ENCODE measurements around the gene PVALB.

PVALB gene

DNA sequence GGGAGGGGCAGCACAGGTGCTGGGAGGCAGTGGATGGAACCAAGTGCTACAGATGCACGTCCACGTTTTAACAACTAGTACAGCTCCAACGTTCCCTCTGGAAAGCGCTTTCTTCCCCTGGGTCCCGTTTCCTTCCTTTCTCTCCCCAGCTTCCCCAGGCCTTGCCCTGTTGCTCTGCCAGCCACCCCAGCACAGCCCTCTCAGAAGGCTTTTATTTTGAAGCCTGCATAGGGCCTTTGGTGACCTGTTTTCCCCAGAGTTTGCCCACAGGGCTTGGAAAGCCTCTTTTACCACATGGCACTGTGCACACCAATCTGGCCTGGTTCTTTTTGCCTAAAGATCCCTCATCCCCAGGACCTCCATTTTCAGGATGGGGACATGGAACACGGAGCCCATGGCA is 30.1 kb upstream of the PVALB start:
- in situ Hi-C loops (cut with MboI; ENCODE audit: low sequenced_read_pairs): no loop called here

GRCh38 chr22:36846271-36846670 is 29.4 kb upstream of the PVALB start:
- in situ Hi-C loops (cut with MboI; ENCODE audit: low sequenced_read_pairs): no loop called here

GRCh38 chr22:36840106-36840505 is 23.3 kb upstream of the PVALB start:
- in situ Hi-C loops (cut with MboI; ENCODE audit: low sequenced_read_pairs): no loop called here

- in situ Hi-C loops (cut with MboI; ENCODE audit: low sequenced_read_pairs): no loop called here
These were observed 22.7 kb upstream of the PVALB start for GRCh38 chr22:36839356-36840073.

- in situ Hi-C loops (cut with MboI; ENCODE audit: low sequenced_read_pairs): no loop called here
These were observed 21.5 kb upstream of the PVALB start for GRCh38 chr22:36838119-36839030.

DNA sequence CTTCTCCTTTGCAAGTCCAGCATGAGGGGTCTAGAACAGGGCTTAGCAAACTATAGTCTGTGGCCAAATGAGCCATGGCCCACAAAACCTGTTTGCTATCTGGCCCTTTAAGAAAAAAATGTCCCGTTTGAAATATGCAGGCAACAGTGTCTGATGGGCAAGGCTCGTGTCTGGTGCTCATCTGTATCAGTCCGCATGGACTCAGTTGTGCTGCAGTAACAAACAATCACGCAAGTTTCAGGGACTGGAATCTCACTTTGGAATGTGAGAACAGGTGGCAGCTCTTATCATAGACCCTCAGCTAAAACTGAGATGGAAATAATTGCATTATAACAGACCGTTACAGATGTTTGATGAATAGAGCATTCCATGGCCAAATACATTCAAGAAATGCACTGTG is 19.1 kb upstream of the PVALB start:
- in situ Hi-C loops (cut with MboI; ENCODE audit: low sequenced_read_pairs): no loop called here

DNA sequence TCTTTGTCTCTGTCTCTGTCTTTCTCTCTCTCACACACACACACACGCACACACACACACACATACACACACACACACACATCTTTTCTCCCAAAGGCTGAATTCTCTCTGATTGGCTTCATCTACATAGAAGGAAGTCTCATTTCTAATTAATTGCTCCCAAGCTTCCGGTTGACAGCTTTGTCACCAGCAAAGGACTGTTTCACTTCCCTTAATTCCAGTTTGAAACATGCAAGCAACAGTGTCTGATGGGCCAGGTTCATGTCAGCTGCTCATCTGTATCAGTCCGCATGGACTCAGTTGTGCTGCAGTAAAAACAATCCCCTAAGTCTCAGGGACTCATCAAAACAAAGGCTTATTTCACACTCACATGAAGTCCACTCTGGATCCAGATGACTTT is 16.2 kb upstream of the PVALB start:
- in situ Hi-C loops (cut with MboI; ENCODE audit: low sequenced_read_pairs): no loop called here

DNA sequence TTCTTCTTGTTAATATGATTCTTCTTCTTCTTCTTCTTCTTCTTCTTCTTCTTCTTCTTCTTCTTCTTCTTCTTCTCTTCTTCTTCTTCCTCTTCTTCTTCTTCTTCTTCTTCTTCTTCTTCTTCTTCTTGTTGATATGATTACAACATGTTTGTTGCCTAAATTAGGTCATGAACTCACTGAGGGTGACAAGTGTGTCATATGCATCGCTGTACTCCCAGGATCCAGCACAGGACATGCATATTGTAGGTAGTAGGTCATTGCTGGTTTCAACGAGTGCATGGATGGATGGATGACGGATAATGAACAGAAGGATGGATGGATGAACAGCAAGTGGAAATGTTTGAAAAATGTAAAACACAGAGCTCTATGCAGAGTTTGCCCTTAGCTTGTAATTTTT is 14.9 kb upstream of the PVALB start:
- in situ Hi-C loops (cut with MboI; ENCODE audit: low sequenced_read_pairs): no loop called here

- in situ Hi-C loops (cut with MboI; ENCODE audit: low sequenced_read_pairs): no loop called here
These were observed 14.4 kb upstream of the PVALB start for GRCh38 chr22:36831206-36831605.

DNA sequence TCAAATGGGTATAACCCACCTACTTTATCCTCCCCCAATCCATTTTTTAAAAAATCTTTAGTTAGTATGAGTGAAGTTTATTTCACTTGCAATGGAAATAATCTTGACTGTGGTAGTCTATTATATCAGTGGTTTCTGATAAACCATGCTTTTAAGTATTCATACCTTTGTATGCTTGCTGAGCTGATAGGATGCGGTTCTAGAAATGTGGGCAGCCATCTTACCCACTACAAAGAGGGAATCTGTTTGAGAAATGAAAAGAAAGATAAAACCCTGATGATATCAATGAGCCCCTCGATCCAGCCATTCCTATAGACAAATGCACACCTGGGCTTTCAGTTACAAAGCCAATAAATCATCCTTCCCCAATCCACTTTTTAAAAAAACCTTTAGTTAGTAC is 13.8 kb upstream of the PVALB start:
- in situ Hi-C loops (cut with MboI; ENCODE audit: low sequenced_read_pairs): no loop called here

DNA sequence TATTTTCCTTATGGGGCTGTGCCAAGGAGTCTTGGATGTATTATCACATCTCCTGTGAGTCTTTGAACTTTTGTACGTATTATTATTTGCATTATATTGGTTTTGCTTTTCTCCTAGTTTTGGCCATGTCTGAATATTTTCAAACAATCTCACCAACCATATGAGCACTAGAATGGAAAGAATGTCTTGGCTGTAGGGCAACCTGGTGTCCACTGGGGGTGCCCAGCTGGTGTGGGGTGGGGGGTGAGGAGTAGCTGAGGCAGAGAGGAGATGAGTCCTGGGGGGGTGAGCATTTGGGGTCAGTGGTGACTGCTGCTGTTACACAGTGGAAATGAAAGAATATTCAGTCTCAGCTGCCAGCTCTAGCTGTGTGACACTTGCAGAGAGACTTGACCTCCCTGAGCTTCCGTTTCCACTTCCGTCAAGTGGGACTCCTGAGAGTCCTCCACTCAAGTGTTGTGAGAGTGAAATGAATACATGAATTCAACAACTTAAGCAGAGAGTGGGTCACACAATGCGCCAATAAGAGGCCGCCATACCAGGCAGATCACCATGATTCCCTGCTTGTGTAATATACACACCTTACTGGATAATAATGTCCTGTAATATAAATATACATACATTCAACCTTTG is 12.7 kb upstream of the PVALB start:
- in situ Hi-C loops (cut with MboI; ENCODE audit: low sequenced_read_pairs): no loop called here

GRCh38 chr22:36828815-36829214 is 12.0 kb upstream of the PVALB start:
- in situ Hi-C loops (cut with MboI; ENCODE audit: low sequenced_read_pairs): no loop called here

DNA sequence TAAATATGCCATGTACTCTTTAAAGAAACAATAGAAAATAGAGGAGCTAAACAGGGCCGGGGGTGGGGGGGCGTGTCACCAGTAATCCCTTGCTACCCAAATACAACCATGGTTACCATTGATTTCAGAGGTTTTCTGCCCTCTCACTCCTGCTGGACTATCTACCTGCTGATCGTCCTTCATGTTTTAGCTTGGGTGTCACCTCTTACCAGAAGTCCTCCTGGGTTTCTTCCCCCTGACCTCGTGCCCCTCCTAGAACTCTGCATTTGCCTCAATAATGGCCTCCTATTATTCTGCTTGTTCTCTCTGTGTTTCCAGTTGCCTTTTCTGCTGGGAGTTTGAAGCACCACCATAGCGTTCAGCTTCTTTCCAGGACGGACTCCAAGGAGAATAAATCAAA is 9.4 kb upstream of the PVALB start:
- in situ Hi-C loops (cut with MboI; ENCODE audit: low sequenced_read_pairs): no loop called here

GRCh38 chr22:36824655-36825054 is 7.8 kb upstream of the PVALB start:
- in situ Hi-C loops (cut with MboI; ENCODE audit: low sequenced_read_pairs): no loop called here

- in situ Hi-C loops (cut with MboI; ENCODE audit: low sequenced_read_pairs): no loop called here
These were observed 6.5 kb upstream of the PVALB start for GRCh38 chr22:36823186-36823839.

- in situ Hi-C loops (cut with MboI; ENCODE audit: low sequenced_read_pairs): no loop called here
These were observed 5.7 kb upstream of the PVALB start for GRCh38 chr22:36822581-36822980.

DNA sequence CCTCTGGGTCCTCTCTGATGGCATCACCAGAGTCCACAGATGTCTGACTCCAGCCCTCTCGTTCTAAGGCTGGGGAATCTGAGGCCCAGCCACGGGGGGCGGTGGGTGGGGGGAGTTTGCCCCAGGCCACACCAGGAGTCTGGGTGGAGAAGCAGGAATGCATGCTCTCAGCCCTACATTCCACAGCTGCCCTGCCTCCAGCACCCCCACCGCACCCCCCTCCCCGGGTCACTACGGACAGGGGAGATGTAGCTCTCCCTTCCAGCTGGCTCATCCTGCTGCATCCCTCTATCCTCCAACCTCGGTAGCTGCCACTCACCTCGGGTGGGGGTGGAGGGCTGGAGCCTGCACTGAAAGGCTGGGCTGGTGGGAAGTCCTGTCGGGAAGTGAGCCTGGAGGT is 2.3 kb upstream of the PVALB start:
- in situ Hi-C loops (cut with MboI; ENCODE audit: low sequenced_read_pairs): no loop called here

DNA sequence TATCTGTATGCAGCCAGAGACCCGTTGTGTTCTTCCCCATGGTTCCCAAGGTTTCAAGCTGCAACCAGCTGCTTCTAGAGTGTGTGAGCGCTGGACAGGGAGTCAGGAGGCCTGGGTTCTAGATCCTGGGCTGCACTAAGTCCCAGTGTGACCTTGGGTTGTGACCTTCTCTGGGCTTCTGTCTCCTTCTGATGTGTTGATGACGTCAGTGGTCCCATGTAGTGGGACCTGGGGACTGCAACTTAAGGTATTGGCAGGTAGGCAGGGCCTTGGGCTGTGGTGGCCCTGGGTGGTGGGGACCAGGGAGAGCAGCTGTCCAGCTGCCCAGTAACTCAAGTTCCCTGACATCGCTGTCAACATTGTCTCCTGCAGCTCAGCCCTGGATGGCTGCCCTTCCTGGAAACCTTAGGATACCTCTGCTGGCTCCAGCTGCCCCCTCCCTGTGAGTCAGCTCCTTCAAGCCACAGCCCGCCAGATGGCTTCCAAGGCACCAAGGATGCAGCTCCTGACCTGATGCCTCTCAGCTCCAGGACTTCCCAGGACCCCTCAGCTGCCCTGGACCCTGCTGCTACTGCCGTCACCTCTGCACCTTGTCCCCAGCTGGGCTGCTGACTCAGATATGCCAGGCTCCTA is 1.3 kb upstream of the PVALB start:
- in situ Hi-C loops (cut with MboI; ENCODE audit: low sequenced_read_pairs): no loop called here

- in situ Hi-C loops (cut with MboI; ENCODE audit: low sequenced_read_pairs): no loop called here
These were observed 652 bp upstream of the PVALB start for GRCh38 chr22:36817525-36817848.

GRCh38 chr22:36816339-36816635 is 548 bp downstream of the PVALB start:
- in situ Hi-C loops (cut with MboI; ENCODE audit: low sequenced_read_pairs): no loop called here

All from hTERT RPE-1 (cell line).